H1 (cell line): ENCODE results near the gene AFAP1L2.

Experiments used
- EZH2 ChIP-seq: fragments of 200-600 bp; sonication (generic); IDR thresholded peaks from 2 replicates; pipeline ENCODE4 v1.7.1; 2012; ENCODE audit warnings: low read depth, mild to moderate bottlenecking, moderate library complexity, low read length, inconsistent platforms; ENCODE audit not compliant: severe bottlenecking
- KDM5A ChIP-seq: fragments of 200-600 bp; IDR thresholded peaks from 2 replicates; pipeline ENCODE4 v1.7.1; 2012; ENCODE audit warnings: mild to moderate bottlenecking, low read length, inconsistent platforms, mixed read lengths
- YY1 ChIP-seq: IDR thresholded peaks from 2 replicates; pipeline ENCODE4 v1.6.1; 2011; ENCODE audit warnings: low read depth, mild to moderate bottlenecking, low read length

DNA sequence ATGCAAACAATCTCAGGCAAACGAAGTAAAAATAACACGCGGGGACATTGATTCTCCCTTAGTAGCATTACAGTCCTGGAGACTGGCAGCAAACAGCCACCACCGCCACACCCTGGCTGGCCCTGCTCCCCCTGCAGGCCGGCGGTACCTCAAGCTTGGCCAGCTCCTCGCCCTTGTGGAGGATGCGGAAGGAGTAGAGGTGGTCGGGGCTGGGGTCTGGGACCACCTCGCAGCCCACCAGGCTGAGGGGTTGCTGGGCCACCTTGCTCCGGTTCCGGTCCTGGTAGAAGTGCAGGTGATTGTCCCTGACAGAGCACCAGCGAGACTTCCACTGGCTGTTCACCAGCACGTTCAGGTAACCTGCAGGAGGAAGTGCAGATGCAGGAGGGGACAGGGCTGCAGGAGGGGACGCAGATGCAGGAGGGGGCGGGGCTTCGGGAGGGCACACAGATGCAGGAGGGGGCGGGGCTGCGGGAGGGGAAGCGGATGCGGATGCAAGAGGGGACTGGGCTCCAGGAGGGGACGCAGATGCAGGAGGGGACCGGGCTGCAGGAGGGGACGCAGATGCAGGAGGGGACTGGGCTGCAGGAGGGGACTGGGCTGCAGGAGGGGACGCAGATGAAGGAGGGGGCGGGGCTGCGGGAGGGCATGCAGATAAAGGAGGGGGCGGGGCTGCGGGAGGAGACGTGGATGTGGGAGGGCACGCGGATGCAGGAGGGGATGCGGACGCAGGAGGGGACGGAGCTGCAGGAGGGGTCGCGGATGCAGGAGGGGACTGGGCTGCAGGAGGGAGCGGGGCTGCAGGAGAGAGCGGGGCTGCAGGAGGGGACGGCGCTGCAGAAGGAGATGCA is 99.5 kb downstream of the AFAP1L2 start:
- TF ChIP-seq YY1 (no peak), KDM5A (no peak), EZH2 (no peak)
